ENCODE data around the gene CAPN5.

Gene CAPN5

DNA sequence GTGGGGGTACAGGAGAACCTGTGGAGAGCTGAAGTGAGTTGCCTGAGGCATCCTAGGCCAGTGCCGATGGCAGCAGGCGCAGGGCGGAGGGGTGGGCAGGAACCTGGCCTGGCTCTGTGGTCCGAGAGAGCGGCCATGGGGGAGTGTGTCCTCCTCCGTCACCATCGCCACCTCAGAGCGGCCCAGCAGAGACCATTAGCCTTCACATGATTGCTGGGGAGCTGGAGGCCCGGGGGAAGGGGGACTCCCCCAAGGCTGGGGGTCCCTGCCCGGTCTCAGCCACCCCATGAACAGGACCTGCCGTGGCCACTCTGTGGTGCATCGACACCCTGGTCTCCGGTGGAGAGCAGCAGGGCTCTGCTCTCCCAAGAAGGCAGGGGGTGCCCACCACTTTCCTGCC, 40.0 kb downstream of the CAPN5 start:
- Histone ChIP-seq H3K9ac (no peak overlapping the region), H3K27ac (no peak overlapping the region), H4K20me1 (ENCODE audit: insufficient read depth) (no peaks in the 10 kb centered on the region), H3K27me3 (ENCODE audit: insufficient read depth, low read depth) (no peaks in the 10 kb centered on the region; the same call in 1 of the 2 replicates), H3K4me1 (ENCODE audit: low read depth, poor library complexity, severe bottlenecking) (no peaks in the 10 kb centered on the region), H3K4me2 (no peak overlapping the region), H3K36me3 (ENCODE audit: insufficient read depth) (no peaks in the 10 kb centered on the region), H3K79me2 (ENCODE audit: insufficient read depth, low read depth) (no peaks in the 10 kb centered on the region), H3K4me3 (IDR thresholded peaks at IDR 0.05; ENCODE audit: insufficient read depth, low read depth, low read length) (no peak overlapping the region), H2AFZ (ENCODE audit: low read depth) (no peak overlapping the region)
- TF ChIP-seq, protein P1, sequence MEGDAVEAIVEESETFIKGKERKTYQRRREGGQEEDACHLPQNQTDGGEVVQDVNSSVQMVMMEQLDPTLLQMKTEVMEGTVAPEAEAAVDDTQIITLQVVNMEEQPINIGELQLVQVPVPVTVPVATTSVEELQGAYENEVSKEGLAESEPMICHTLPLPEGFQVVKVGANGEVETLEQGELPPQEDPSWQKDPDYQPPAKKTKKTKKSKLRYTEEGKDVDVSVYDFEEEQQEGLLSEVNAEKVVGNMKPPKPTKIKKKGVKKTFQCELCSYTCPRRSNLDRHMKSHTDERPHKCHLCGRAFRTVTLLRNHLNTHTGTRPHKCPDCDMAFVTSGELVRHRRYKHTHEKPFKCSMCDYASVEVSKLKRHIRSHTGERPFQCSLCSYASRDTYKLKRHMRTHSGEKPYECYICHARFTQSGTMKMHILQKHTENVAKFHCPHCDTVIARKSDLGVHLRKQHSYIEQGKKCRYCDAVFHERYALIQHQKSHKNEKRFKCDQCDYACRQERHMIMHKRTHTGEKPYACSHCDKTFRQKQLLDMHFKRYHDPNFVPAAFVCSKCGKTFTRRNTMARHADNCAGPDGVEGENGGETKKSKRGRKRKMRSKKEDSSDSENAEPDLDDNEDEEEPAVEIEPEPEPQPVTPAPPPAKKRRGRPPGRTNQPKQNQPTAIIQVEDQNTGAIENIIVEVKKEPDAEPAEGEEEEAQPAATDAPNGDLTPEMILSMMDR (conservative IDR thresholded peaks at IDR 0.05; ENCODE audit: low read depth, low read length), result no peak

DNA sequence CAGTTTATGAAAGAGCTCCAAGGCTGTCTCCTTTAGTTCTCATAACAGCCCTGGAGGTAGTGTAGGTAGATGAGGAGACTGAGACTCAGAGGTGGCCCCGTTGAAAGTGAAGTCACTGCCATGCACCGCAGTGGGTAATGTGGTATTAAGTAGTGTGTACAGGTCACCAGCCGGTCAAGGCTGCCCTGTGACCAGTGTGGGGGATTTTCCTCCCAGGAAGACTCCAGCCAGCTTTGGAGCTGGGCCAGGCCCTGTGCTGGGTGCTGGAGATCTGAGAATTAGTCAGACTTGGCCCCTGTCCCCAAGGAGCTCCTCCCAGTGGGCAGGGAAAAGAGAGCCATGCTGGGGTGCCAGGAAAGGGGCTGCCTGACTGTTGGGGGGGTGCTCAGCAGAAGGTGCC, 41.2 kb downstream of the CAPN5 start:
- H4K20me1 ChIP-seq (ENCODE audit: insufficient read depth), result no peaks in the 10 kb centered on the region
- TF ChIP-seq, protein P1 (conservative IDR thresholded peaks at IDR 0.05; ENCODE audit: low read depth, low read length), result no peak
- no peak overlapping the region for H3K4me3 ChIP-seq (IDR thresholded peaks at IDR 0.05; ENCODE audit: insufficient read depth, low read depth, low read length)
- H3K27me3 ChIP-seq (ENCODE audit: insufficient read depth, low read depth), result no peaks in the 10 kb centered on the region
- H3K9ac ChIP-seq, result no peak overlapping the region
- no peaks in the 10 kb centered on the region for H3K4me1 ChIP-seq (ENCODE audit: low read depth, poor library complexity, severe bottlenecking)
- H2AFZ ChIP-seq (ENCODE audit: low read depth), result no peak overlapping the region
- no peaks in the 10 kb centered on the region for H3K79me2 ChIP-seq (ENCODE audit: insufficient read depth, low read depth)
- no peak overlapping the region for H3K27ac ChIP-seq
- no peak overlapping the region for H3K4me2 ChIP-seq
- H3K36me3 ChIP-seq (ENCODE audit: insufficient read depth), result no peaks in the 10 kb centered on the region

DNA sequence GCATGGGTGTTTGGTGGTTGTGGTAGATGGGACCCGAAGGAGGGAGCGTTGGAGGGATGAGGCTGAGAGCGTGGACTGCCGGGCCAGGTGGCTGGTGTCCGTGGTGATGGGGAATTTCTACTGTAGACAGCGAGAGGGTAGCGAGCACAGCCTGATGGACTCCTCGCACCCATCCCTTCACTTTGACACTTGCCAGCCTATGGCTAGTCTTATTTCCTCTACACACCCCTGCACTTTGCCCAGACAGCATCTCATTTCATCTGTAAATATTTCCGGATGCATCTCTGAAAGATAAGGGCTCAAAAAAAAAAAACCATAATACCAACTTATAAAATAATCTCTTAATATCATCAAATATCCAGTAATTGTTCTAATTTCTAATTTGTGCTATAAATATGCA, 41.7 kb downstream of the CAPN5 start:
- H2AFZ ChIP-seq (ENCODE audit: low read depth), result no peak overlapping the region
- H3K27me3 ChIP-seq (ENCODE audit: insufficient read depth, low read depth), result no peaks in the 10 kb centered on the region

DNA sequence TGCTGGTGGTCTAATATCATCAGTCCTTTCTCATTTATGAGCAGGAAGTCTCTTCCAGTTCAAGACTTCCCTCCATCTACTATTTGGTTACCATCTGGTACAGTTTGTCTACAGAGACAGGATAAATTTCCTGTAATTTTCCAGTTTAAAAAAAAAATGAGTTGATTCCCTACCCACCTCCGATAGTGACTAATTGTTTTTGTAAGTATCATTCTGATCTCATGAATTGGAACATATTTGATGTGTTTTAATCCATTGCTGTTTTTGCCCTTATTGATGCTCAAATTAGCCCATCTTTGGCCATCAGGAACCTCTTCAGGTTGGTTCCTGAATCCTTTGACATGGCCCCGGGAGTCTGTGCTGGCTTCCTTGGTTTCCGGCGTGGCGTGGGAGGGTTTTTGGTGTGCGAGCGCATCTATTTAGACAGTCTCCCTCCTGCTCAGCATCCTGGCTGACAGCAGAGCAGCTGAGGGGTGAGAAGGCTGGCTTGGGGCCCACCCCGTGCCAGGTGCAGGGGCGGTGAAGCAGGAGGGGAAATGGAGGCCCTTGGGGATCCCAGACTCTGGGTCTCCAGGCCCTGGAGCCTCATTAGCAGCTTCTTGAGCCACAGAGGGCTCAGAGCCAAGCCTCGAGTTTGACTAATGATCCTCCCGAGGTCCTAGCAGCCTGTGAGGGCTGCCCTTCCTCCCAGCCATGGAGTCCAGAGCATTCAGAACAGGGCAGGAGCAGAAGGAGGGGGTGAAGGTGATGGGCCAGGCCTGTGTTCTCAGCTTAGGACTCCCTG, 42.7 kb downstream of the CAPN5 start:
- Histone ChIP-seq H3K79me2 (ENCODE audit: insufficient read depth, low read depth) (no peaks in the 10 kb centered on the region), H3K36me3 (ENCODE audit: insufficient read depth) (no peaks in the 10 kb centered on the region), H3K4me2 (no peak overlapping the region), H4K20me1 (ENCODE audit: insufficient read depth) (no peaks in the 10 kb centered on the region), H3K9ac (no peak overlapping the region), H3K4me3 (IDR thresholded peaks at IDR 0.05; ENCODE audit: insufficient read depth, low read depth, low read length) (no peak overlapping the region), H2AFZ (ENCODE audit: low read depth) (no peak overlapping the region), H3K27me3 (ENCODE audit: insufficient read depth, low read depth) (no peaks in the 10 kb centered on the region), H3K4me1 (ENCODE audit: low read depth, poor library complexity, severe bottlenecking) (no peaks in the 10 kb centered on the region), H3K27ac (no peak overlapping the region)
- TF ChIP-seq, protein P1 (conservative IDR thresholded peaks at IDR 0.05; ENCODE audit: low read depth, low read length), result no peak

More for the DNA sequence above, 41.7 kb downstream of the CAPN5 start:
- Histone ChIP-seq H3K36me3 (ENCODE audit: insufficient read depth) (no peaks in the 10 kb centered on the region), H3K4me1 (ENCODE audit: low read depth, poor library complexity, severe bottlenecking) (no peaks in the 10 kb centered on the region), H3K79me2 (ENCODE audit: insufficient read depth, low read depth) (no peaks in the 10 kb centered on the region), H3K27ac (no peak overlapping the region), H3K9ac (no peak overlapping the region), H4K20me1 (ENCODE audit: insufficient read depth) (no peaks in the 10 kb centered on the region), H3K4me3 (IDR thresholded peaks at IDR 0.05; ENCODE audit: insufficient read depth, low read depth, low read length) (no peak overlapping the region), H3K4me2 (no peak overlapping the region)
- TF ChIP-seq, protein P1 (conservative IDR thresholded peaks at IDR 0.05; ENCODE audit: low read depth, low read length), result no peak

Data from KMS-11 (cell line).